ENCODE results near the gene ANKZF1. TPM values are rescaled to one million over a fixed set of nuclear protein-coding genes. Genes with fewer than 3 reads are reported as not detected.
"Not testable (repeated sequence)": the region's sequence is repeated elsewhere in the genome, so short reads cannot be mapped to it uniquely, and the experiment has no call there.

ANKZF1 gene
- total and polyA plus RNA-seq, 8 donors, result 17.7 to 85.0 (median 31.3) TPM

- no peak for FAIRE-seq
Observed at GRCh38 chr2:219253753-219254589, 24.4 kb downstream of the ANKZF1 start, which contains the start of gene TUBA4A. Gene TUBA4A, minus strand, starts transcription at chr2:219253918. Its CDS starts 60 bp downstream, at chr2:219253858.

GRCh38 chr2:219254590-219255201, 25.1 kb downstream of the ANKZF1 start:
- ATAC-seq (peak; percentile 3 to 10 (median 8)), DNase-seq (no peak), FAIRE-seq (no peak)
- Histone ChIP-seq H3K4me1 (peaks cover 10 to 35% (median 20%) of the 10 kb centered on the region in 3 donors), H3K36me3 (peaks cover 0 to 5% (median 0%) of the 10 kb centered on the region in 3 donors), H3K27ac (peak overlapping the region; percentile 73 to 89 (median 78)), H3K9me3 (no peaks in the 10 kb centered on the region), H3K27me3 (no peaks in the 10 kb centered on the region), H3K4me3 (peak overlapping the region; percentile 58 to 82 (median 64))
- no peak for TF ChIP-seq CTCF (IDR thresholded peaks at IDR 0.05)
- intact Hi-C loops (cut with DNase I), result no loop called here
- 24 to 27% methylated on average over 12 of the region's 12 CpGs for WGBS, 2 donors

More at GRCh38 chr2:219253753-219254589, 24.4 kb downstream of the ANKZF1 start, which contains the start of gene TUBA4A:
- 0 to 1% methylated on average over 50 to 76 of the region's 76 CpGs for WGBS, 2 donors
- no peak for TF ChIP-seq CTCF (IDR thresholded peaks at IDR 0.05)
- H3K27me3 ChIP-seq, result no peaks in the 10 kb centered on the region
- H3K36me3 ChIP-seq, result peaks cover 0 to 5% (median 0%) of the 10 kb centered on the region in 3 donors
- H3K9me3 ChIP-seq, result no peaks in the 10 kb centered on the region
- peak within 1 kb of the TSS; percentile 58 to 82 (median 64) for H3K4me3 ChIP-seq
- DNase-seq, result peak; percentile 85 to 95 (median 91)
- H3K4me1 ChIP-seq, result peaks cover 18 to 42% (median 27%) of the 10 kb centered on the region in 3 donors
- ATAC-seq, result peak; percentile 83 to 90 (median 86)
- H3K27ac ChIP-seq, result peak within 1 kb of the TSS; percentile 73 to 89 (median 78)
- intact Hi-C loops (cut with DNase I), result no loop called here

- not testable (repeated sequence) for DNase-seq
Observed at GRCh38 chr2:219258942-219259341, 29.3 kb downstream of the ANKZF1 start.

GRCh38 chr2:219261024-219261855, 31.6 kb downstream of the ANKZF1 start:
- H3K27ac ChIP-seq, result no peak overlapping the region
- intact Hi-C loops (cut with DNase I), result no loop called here
- no peaks in the 10 kb centered on the region for H3K36me3 ChIP-seq
- no peaks in the 10 kb centered on the region for H3K9me3 ChIP-seq
- FAIRE-seq (no peak), DNase-seq (no peak), ATAC-seq (no peak)
- TF ChIP-seq CTCF (IDR thresholded peaks at IDR 0.05), result no peak
- H3K27me3 ChIP-seq, result no peaks in the 10 kb centered on the region
- WGBS, 2 donors, result 64% methylated on average over 5 of the region's 5 CpGs
- no peaks in the 10 kb centered on the region for H3K4me1 ChIP-seq
- no peak overlapping the region for H3K4me3 ChIP-seq

More at GRCh38 chr2:219258942-219259341, 29.3 kb downstream of the ANKZF1 start:
- H3K9me3 ChIP-seq; H3K4me3 ChIP-seq; H3K27me3 ChIP-seq; intact Hi-C loops (cut with DNase I); H3K4me1 ChIP-seq; H3K36me3 ChIP-seq; ATAC-seq; H3K27ac ChIP-seq; FAIRE-seq: not testable (repeated sequence)
- 81 to 88% methylated on average over 10 of the region's 10 CpGs for WGBS, 2 donors

GRCh38 chr2:219266232-219266631, 36.6 kb downstream of the ANKZF1 start:
- H3K36me3 ChIP-seq, result no peaks in the 10 kb centered on the region
- intact Hi-C loops (cut with DNase I), result no loop called here
- H3K27me3 ChIP-seq, result no peaks in the 10 kb centered on the region
- no peak for TF ChIP-seq CTCF (IDR thresholded peaks at IDR 0.05)
- DNase-seq (no peak), ATAC-seq (no peak), FAIRE-seq (no peak)
- 76 to 78% methylated on average over 5 of the region's 5 CpGs for WGBS, 2 donors
- H3K4me1 ChIP-seq, result no peaks in the 10 kb centered on the region
- no peak overlapping the region for H3K27ac ChIP-seq
- H3K9me3 ChIP-seq, result no peaks in the 10 kb centered on the region
- H3K4me3 ChIP-seq, result no peak overlapping the region
